Activated naive CD8-positive, alpha-beta T cell treated with anti-CD3 and anti-CD28 coated beads, Interleukin-2, amount 50 U/mL, for 16 hours (primary cell): Measurements from ENCODE around the gene PRR30.
"Not testable (repeated sequence)": the region's sequence is repeated elsewhere in the genome, so short reads cannot be mapped to it uniquely, and the experiment has no call there.

Source experiments
- DNase-seq: peaks from one replicate; pipeline ENCODE4 v3.0.0-alpha.2; 2020; ENCODE audit warnings: low read depth, low spot score

Gene PRR30

DNA sequence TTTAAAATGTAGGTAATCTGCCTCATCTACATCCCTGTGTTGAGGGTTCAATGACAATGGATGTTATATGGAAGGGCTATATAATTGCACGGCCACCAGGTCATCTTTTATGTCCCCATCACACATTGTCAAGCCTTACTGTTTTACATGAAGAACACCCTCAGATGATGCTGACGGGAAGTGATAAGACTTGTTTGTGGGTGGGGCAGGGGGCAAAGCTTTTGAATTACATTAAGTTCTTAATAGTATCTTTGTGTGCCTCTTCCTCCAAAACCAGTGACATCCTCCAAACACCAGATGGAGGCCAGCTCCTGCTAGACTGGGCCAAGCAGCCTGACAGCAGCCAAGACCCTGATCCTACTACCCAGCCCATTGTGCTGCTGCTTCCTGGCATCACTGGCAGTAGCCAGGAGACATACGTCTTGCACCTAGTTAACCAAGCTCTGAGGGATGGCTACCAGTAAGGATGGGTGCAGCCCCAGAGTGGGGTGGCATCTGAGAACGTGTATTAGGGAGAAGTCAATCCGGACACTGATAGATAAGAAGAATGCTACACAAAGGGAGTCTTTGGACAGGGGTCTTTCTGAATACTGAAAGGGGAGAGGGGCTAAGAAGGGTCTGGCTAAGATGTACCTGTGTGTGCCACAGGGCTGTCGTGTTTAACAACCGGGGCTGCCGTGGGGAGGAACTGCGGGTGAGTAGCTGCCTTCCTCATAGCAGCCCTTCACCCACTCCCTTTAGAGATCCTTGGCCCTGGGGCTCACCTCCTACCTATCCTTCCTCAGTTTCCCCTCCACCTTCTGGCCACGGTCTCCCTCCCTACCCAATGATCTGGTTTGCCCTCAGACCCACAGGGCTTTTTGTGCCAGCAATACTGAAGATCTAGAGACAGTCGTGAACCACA is 10.3 kb downstream of the PRR30 start:
- DNase-seq: no peak

DNA sequence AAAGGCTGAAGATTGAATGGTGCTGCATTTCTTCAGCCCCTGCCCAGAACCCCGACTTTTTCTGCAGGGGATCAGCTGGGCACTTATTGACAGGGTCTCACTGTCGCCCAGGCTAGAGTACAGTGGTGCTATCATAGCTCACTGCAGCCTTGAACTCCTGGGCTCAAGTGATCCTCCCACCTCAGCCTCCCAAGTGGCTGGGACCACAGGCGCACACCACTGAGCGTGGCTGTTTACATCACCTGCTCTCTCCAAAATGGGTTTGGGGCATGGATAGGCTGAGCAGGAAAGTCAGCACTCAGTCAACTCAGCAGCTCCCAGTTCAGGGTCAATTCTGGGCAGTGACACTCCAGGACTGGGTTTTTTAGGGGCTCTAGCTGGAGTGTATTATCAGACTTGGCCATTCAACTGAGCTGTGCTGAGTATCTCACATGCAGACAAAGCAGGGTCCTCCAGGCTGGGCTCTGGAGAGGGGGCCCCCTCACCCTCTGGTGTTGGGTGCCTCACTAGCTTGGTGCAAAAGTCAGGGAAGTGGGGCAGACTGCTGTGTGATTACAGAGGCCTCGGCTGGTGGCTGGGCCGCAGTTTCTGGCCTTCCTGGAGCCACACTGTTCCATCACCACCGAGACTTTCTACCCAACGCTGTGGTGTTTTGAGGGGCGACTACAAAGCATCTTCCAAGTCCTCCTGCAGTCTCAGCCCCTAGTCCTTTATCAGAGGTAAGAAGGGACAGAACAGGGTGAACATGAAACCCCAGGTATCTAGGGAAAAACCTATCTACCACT is 11.1 kb downstream of the PRR30 start:
- DNase-seq: no peak

DNA sequence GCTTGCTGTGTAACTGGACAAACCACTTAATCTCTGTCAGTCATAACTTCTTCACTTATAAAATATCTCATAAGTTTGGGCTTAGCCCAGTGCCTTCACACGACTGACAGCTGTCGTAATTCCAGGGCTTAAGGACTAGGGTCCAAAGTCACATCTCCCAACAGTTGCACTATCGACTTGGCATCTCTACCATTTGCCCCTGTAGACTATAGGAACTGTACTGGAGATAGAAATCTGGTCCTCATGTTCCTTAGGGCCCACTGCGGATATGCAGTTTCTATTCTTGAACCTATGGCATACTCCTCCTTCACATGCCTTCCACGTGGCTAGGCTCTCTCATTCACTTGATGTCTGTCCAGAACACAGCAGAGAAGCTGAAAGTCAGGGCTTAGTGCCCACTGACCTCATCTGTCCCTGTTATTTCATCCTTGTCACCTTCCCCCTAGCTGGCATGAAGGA is 12.9 kb downstream of the PRR30 start:
- no peak for DNase-seq

DNA sequence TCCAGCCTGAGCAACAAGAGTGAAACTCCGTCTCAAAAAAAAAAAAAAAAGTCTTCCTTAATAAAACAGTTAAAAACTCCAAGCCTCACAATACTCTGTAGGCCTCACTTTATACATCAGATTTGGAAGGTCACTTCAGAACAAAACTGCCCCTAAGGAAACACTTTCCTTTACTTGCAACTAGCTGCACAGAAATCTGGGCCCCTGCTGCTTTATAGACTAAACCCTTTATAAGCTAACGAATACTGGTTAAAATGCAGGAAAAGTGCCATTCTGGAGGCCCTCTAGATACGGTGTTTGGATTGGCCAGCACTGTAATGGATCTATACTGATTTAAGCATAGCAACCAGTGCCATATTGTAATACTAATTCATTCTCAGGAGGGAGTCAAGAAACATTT is 14.1 kb downstream of the PRR30 start:
- no peak for DNase-seq

DNA sequence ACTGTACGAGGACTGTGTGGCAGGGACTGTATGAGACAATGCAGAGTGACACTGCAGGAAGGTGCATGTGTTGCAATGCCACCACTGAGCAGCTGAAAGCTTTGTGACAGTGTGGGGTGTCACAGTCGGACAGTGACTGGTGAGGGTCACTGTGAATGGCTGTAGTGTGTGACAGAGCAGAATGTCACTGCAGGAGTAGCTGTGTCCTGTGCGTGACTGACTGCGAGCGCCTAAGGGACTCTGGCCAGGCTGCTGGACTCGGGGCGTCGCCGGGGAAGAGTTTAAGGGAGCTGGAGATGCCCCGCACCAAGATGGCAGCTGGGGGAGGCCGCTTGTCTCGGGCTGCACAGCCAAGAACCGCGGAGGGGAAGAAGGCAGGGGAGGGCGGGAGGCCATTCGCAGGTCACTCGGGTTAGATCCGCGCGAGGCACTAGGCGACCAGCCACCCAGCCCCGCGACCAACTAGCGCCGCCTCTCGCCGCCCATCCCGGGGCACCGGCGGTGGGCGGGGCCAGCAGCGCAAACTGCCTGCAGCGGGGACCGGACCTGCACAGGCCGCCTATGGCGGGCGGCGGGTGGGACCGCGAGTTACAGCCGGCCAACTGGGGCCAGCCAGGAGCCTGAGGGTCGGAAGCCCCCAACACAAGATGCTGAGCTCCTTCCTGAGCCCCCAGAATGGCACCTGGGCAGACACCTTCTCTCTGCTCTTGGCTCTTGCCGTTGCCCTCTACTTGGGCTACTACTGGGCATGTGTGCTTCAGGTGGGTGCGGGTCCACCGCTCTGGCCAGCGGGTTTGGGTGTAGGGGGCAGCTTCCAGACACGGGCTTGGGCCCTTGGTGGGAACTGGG is 15.7 kb downstream of the PRR30 start, which contains the start of gene ABHD1:
TSS of gene ABHD1 (plus strand) at position 514 of the 849 bp plus-strand sequence. CDS start at position 648, 134 bp downstream.
- no peak for DNase-seq

DNA sequence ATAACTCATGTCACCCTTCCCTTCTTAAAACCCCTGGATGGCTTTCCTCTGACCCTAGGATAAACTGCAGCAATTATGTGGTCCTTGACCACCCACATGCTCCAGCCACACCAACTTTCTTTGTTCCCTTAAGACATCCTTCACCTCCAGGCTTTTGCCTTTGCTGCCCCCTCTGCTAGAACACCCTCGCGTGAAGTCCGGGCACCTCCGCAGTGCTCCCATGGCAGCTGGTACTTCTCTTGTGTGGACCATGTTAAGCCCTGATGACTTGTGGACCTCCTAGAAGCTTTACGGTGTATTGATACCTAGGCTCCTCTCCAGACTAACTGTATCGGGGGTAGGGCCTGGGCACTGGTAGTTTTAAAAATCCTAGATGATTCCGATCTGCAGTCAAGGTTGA is 16.4 kb downstream of the PRR30 start:
- DNase-seq: no peak

DNA sequence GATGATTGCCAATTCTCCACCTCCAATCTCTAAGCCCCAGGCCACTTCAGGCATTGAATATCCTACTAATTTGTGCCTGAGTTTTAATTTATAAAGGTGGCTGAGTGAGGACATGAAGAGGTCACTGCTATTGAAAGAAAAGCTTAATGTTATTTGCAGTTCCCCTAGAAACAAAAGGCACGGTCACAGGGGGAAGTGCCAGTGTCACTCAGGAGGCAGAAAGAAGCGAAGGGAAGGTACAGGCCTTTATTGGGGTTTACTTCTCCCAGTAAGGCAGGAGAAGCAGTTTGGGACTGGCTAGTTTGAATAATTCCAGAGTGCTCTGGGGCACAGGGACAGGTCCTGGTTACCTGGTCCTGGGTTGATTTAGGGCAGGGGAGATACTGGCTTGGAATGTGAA is 17.3 kb downstream of the PRR30 start:
- DNase-seq: no peak

DNA sequence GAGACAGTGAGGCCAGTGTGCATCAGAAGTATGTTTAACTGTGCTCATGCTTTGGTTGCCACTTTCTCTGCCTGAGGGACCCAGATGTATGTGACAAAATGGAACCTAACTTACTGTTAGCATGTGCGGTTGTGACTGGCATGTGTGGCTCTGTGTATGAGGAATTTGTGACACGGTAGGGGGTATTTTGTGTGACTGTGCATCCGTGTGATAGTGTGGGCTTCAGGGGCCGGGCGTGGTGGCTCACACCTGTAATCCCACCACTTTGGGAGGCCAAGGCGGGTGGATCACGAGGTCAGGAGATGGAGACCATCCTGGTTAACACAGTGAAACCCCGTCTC is 19.9 kb downstream of the PRR30 start:
- DNase-seq: not testable (repeated sequence)

DNA sequence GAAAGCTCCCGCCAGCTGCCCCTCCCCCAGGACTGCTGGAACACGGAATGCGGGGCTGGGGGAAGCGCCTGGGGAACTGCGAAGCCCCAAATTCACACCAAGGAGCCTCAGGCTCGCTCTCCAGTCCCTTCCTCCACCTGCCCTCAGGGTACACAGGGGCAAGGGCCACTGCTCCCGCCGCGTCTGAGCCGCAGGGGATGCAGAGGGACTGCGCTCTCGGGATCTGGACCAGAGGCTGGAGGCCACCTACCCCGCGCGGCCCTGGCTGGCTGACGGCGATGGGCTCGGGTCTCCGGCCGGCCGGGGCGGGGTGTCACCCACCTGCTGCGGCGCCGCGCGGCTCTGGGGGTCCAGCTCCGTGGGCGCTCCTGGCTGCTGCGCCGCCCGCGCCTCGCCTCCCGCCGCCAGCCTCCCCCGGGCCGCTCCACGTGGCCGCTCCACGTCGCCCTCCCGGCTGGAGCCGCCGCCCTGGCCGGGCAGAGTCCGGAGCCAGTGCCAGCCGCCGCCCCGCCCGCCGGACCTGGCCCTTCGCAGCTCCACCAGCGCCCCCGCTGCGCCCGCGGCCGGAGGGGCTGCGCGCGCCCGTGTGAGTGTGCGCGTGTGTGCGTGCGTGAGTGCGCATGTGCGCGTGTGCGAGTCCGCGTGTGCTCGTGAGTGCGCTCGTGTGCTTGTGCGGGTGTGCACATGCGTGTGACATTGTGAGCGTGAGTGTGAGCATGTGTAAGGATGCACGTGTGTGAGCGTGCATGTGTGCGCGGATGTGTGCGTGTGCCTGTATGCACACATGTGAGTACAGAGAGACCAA is 20.5 kb downstream of the PRR30 start, which contains the start of gene CGREF1:
TSS of gene CGREF1 (minus strand) at position 604 of the 805 bp plus-strand sequence. CDS start 14,762 bp downstream, outside the sequence.
- no peak for DNase-seq

DNA sequence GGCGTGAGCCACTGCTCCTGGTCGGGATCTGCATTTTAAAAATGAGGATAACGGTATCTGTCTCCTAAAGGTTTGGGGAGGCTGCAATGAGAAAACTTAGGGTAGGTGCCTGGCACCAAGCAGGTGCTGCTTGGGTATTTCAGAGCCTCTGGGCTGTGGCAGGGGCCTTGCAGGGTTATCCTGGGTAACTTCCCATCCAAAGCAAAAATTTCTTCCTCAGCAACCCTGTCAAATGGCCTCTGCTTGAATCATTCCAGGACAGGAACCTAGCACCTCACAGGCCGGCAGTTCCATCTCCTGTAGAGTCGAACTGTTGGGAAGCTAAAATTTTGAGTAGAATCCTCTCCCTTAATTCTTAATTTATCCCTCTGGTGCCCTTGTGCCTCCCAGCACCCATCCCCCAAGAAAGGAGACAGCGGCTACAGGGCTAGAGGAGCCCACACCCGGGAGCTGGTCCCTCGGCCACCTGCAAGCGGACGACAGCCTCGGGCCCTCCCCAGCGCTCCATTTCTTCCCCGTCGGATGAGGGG is 21.1 kb downstream of the PRR30 start:
- no peak for DNase-seq

DNA sequence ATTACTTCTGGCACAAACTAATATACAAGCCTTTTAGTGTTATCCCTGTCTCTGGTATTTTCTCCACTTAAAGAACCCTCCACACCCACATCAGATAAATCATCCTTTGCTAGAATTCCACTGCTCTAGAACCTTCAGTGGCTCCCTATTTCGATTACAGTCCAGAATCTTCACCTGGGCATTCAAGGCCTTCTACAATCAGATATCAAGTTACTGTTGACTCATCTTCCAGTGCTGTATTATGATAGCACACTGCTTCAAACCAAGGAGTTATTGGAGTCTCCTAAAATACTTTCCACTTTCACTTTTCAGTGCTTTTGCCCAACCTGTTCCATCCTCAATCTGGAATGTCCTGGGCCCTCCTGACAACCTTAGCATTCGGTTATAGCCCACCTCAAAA is 23.7 kb downstream of the PRR30 start:
- DNase-seq: no peak

DNA sequence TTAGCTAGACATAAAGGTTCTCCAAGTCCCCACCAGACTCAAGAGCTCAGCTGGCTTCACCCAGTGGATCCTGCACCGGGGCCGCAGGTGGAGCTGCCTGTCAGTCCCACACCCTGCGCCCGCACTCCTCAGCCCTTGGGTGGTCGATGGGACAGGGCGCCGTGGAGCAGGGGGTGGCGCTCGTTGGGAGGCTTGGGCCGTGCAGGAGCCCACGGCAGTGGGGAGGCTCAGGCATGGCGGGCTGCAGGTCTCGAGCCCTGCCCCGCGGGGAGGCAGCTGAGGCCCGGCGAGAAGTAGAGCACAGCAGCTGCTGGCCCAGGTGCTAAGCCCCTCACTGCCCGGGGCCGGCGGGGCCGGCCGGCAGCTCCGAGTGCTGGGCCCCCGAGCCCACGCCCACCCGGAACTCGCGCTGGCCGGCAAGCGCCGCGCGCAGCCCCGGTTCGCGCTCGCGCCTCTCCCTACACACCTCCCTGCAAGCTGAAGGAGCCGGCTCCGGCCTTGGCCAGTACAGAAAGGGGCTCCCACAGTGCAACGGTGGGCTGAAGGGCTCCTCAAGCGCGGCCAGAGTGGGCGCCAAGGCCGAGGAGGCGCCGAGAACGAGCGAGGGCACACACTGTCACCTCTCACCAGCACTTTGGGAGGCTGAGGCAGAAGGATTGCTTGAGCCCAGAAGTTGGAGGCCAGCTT is 27.7 kb downstream of the PRR30 start:
- DNase-seq: not testable (repeated sequence)

DNA sequence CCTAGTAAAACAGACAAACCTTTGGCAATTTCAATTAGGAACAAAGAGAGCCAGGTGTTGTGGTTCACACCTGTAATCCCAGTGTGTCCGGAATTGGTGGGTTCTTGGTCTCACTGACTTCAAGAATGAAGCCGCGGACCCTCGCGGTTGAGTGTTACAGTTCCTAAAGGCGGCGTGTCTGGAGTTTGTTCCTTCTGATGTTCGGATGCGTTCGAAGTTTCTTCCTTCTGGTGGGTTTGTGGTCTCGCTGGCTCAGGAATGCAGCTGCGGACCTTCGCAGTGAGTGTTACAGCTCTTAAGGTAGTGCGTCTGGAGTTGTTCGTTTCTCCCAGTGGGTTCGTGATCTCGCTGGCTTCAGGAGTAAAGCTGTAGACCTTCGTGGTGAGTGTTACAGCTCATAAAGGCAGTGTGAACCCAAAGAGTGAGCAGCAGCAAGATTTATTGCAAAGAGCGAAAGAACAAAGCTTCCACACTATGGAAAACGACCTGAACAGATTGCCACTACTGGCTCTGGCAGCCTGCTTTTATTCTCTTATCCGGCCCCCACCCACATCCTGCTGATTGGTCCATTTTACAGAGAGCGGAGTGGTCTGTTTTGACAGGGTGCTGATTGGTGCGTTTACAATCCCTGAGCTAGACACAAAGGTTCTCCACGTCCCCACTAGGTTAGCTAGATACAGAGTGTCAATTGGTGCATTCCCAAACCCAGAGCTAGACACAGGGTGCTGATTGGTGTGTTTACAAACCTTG is 28.4 kb downstream of the PRR30 start:
- DNase-seq: not testable (repeated sequence)

DNA sequence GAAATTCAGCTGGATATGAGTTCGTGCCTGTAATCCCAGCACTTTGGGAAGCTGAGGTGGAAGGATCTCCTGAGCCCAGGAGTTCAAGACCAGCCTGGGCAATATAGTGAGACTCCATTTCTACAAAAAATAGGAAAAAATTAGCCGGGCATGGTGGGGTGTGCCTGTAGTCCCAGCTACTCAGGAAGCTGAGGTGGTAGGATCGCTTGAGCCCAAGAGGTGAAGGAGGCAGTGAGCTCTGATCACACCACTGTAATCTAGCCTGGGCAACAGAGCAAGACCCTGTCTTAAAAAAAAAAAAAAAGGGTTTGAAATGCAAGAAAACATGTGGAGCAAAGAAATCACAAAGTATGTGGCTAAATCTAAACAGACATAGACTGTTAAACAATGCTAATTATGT is 30.1 kb downstream of the PRR30 start:
- no peak for DNase-seq

DNA sequence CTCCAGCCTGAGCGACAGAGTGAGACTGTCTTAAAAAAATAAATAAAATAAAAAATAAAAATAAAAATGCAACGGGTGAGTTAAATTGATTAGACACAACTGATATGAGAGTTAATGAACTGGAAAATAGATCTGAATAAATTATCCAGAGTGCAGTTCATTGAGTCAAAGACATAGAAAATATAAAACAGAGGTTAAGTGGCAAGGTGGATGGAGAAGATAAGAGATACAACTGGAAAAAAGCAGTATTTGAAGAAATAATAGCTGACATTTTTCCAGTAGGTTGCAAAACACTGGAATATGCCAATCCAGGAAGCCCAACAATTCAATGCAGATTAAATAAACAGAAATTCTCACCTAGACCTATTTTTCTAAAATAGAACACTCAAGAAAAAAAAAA is 31.0 kb downstream of the PRR30 start:
- DNase-seq: no peak

DNA sequence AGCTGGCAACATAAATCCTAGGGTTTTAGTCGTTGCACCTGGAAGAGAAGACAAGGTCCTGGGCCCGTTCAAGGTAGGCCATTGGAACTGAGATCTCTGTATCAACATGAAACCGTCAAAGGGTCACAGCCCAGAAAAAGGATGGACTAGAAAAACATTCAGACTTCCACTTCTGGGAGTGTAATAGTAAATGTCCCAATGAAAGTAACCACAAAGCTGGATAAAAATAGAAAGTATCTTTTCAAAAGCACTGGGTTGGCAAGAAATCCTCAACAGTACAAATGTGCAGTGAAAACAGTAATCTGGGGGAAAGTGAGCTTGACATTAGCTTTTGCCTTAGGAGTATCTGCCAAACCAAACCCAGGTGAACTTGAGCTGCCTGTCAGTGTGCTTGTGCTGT is 33.2 kb downstream of the PRR30 start:
- DNase-seq: no peak

DNA sequence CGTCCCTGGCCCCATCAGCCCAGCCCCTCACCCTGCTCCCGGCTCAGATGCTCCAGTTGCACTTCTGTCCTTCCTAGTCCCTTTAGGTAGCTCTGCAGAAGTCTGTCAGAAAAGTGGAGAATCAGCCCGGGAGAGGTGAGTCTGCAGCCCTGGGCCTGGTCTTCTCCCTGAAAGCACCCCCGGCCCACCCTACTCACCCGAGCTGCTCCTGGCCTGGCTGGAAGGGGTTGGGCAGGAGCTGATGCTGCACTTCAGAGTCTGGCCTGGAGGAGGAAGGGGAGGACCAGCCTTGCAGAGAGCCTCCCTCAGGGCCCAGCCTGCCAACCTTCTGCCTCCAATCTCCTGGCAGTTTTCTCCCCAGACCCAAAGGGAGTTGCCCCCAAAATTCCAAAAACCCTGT is 36.9 kb downstream of the PRR30 start:
- DNase-seq: no peak

DNA sequence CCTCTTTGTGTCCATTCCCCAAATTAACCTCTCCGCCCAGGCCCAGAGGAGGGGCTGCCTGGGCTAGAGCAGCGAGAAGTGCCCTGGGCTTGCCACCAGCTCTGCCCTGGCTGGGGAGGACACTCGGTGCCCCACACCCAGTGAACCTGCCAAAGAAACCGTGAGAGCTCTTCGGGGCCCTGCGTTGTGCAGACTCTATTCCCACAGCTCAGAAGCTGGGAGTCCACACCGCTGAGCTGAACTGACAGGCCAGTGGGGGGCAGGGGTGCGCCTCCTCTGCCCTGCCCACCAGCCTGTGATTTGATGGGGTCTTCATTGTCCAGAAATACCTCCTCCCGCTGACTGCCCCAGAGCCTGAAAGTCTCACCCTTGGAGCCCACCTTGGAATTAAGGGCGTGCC is 39.2 kb downstream of the PRR30 start:
- DNase-seq: no peak

DNA sequence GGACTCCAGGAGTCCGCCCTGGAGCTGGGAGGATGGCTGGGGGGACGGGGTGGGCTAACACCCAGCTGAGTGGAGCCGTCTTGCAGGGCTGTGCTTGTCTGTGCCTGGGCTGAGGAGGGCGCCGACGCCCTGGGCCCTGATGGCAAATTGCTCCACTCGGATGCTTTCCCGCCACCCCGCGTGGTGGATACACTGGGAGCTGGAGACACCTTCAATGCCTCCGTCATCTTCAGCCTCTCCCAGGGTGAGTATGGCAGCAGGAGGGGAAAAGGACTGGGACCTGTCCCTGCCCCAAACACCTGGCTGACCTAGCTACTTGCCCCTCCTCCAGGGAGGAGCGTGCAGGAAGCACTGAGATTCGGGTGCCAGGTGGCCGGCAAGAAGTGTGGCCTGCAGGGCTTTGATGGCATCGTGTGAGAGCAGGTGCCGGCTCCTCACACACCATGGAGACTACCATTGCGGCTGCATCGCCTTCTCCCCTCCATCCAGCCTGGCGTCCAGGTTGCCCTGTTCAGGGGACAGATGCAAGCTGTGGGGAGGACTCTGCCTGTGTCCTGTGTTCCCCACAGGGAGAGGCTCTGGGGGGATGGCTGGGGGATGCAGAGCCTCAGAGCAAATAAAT is 39.8 kb downstream of the PRR30 start:
- no peak for DNase-seq
